Activated T-cell treated with anti-CD3 and anti-CD28 coated beads, Interleukin-2, amount 50 U/mL, for 4 hours (primary cell): ENCODE data around the gene MCTS1. TPM values are rescaled to one million over a fixed set of nuclear protein-coding genes. Genes with fewer than 3 reads are reported as not detected.

ENCODE experiments used
- total RNA-seq, 3 donors: library from RNA; stranded (reverse); gene quantifications; one replicate each; pipeline ENCODE4 v1.2.1, GENCODE V29; 2021

The MCTS1 gene
- total RNA-seq, 3 donors from 2014 or later, result 63.9 to 65.4 (median 65.0) TPM

Other genes with a start within 250 kb of the MCTS1 start
- gene ATP1B4, start 242.0 kb upstream of the MCTS1 start, total RNA-seq, result under 1 TPM; 0.03 to 0.19 (median 0.10) TPM
- 10 to 100 TPM; 31.6 to 37.2 (median 32.4) TPM for gene LAMP2, start 134.8 kb upstream of the MCTS1 start, total RNA-seq
- 10 to 100 TPM; 20.6 to 23.3 (median 21.5) TPM for gene CUL4B, start 43.1 kb upstream of the MCTS1 start, total RNA-seq
- gene C1GALT1C1, start 26.0 kb downstream of the MCTS1 start, total RNA-seq, result 10 to 100 TPM; 13.7 to 16.4 (median 15.1) TPM